Stimulated activated naive B cell treated with anti-CD40 and anti-IgM and Interleukin-4, amounts not matched to agents 10 μg/mL and 1 μg/mL and 100 μg/mL, for 72 hours (primary cell): ENCODE data around the gene ORM2.

Experiments used
- ATAC-seq, 2 donors: fragments of 150-1000 bp; cut with Tn5 transposase; replicated peaks; 2 replicates each; pipeline ENCODE4 v1.10.0; 2021; ENCODE audit warnings: moderate library complexity in 1 of 2
- DNase-seq: peaks from one replicate; pipeline ENCODE4 v3.0.0; 2021
- H3K27ac Mint-ChIP-seq: one replicate; pipeline ENCODE4 v1.8.0; 2022; ENCODE audit warnings: mild to moderate bottlenecking, mixed read lengths
- H3K27me3 Mint-ChIP-seq, 2 donors: one replicate each; pipeline ENCODE4 v1.8.0; 2022; ENCODE audit warnings: mixed read lengths in 2 of 2
- H3K36me3 Mint-ChIP-seq, 2 donors: one replicate each; pipeline ENCODE4 v1.8.0; 2022; ENCODE audit warnings: mixed read lengths in 2 of 2, mild to moderate bottlenecking in 1 of 2
- H3K4me1 Mint-ChIP-seq, 2 donors: one replicate each; pipeline ENCODE4 v1.8.0; 2022; ENCODE audit warnings: mixed read lengths in 2 of 2, mild to moderate bottlenecking in 1 of 2
- H3K4me3 Mint-ChIP-seq, 2 donors: one replicate each; pipeline ENCODE4 v1.8.0; 2022; ENCODE audit warnings: mild to moderate bottlenecking in 2 of 2, mixed read lengths in 2 of 2, moderate library complexity in 1 of 2
- H3K9me3 Mint-ChIP-seq, 2 donors: one replicate each; pipeline ENCODE4 v1.8.0; 2022; ENCODE audit warnings: mixed read lengths in 2 of 2, mild to moderate bottlenecking in 1 of 2

Gene ORM2

GRCh38 chr9:114288193-114289091 is 41.2 kb upstream of the ORM2 start:
- Mint-ChIP-seq H3K4me3 (no peak overlapping the region), H3K27ac (no peak overlapping the region), H3K4me1 (peaks cover 6% of the 10 kb centered on the region in 2 donors), H3K36me3 (no peaks in the 10 kb centered on the region), H3K27me3 (peaks cover 14 to 19% of the 10 kb centered on the region in 2 donors), H3K9me3 (no peaks in the 10 kb centered on the region)
- DNase-seq (no peak), ATAC-seq (no peak)

DNA sequence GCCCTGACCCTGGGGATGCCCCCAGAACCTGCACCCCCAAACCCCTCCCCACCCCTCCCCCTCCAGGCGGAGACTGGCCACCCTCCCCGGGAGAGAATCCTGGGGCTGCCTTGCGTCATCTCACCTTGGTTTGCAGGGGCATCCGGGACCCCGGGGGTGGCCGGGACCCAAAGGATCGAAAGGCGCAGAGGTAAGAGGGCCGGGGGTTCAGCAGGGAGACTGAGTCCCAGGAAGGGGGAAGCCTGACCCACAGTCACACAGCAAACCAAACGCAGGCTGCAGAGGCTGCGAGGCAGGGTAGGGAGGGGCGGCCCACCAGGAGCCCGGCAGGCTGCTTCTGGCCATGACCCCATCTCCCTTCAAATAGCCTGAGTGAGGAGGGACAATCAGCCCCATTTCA is 40.6 kb upstream of the ORM2 start:
- Mint-ChIP-seq H3K36me3 (no peaks in the 10 kb centered on the region), H3K4me1 (peaks cover 6% of the 10 kb centered on the region in 2 donors), H3K4me3 (no peak overlapping the region), H3K9me3 (no peaks in the 10 kb centered on the region), H3K27ac (no peak overlapping the region), H3K27me3 (peaks cover 14 to 19% of the 10 kb centered on the region in 2 donors)
- DNase-seq (no peak), ATAC-seq (no peak)

DNA sequence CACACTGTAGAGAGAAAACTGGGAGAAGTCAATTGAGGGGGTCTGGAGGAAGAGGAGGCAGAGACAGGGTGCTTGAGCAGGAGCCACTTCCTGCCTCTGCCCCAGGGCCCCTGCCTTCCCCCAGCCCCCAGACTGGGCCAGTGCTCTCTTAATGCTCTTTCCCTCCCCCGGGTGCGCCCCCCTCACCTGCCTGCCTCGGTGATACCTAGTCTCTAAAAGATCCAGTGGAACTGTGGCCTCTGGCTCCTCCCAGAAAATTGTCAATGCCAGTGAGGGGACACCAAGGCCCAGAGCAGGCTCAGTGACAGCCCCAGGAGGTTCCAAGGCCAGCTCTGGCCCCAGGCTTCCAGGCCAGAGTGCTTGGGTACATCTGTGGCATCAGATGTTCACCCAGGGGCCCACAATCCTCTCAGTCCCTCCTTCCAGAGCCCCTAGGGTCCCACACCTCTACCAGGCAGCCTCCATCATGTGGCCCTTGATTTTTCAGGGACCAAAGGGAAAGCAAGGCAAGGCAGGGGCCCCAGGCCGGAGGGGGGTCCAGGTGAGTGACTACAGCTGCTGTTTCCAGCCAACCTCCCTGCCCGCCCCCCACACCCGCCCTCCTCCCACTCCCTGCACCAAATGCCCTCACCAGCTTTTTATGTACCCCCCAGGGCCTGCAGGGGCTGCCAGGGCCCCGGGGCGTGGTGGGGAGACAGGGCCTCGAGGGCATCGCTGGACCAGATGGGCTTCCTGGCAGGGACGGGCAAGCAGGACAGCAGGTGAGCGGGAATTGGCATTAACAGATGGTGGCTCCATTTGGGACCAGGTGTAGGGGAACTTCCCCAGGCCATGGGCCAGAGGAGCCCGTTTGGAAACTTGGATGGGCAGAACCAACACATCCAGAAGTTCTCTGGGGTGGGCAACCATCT is 39.8 kb upstream of the ORM2 start:
- Mint-ChIP-seq H3K9me3 (peaks cover 0 to 4% of the 10 kb centered on the region in 2 donors), H3K27ac (no peak overlapping the region), H3K4me1 (peaks cover 6% of the 10 kb centered on the region in 2 donors), H3K4me3 (no peak overlapping the region), H3K36me3 (no peaks in the 10 kb centered on the region), H3K27me3 (peaks cover 14 to 19% of the 10 kb centered on the region in 2 donors)
- no peak for DNase-seq
- ATAC-seq: no peak

GRCh38 chr9:114290561-114290986 is 39.1 kb upstream of the ORM2 start:
- Mint-ChIP-seq H3K4me1 (peaks cover 6% of the 10 kb centered on the region in 2 donors), H3K27me3 (peaks cover 14 to 19% of the 10 kb centered on the region in 2 donors), H3K36me3 (no peaks in the 10 kb centered on the region), H3K27ac (no peak overlapping the region), H3K9me3 (peaks cover 0 to 7% of the 10 kb centered on the region in 2 donors), H3K4me3 (no peak overlapping the region)
- DNase-seq (no peak), ATAC-seq (peak; percentile 16 to 23)

DNA sequence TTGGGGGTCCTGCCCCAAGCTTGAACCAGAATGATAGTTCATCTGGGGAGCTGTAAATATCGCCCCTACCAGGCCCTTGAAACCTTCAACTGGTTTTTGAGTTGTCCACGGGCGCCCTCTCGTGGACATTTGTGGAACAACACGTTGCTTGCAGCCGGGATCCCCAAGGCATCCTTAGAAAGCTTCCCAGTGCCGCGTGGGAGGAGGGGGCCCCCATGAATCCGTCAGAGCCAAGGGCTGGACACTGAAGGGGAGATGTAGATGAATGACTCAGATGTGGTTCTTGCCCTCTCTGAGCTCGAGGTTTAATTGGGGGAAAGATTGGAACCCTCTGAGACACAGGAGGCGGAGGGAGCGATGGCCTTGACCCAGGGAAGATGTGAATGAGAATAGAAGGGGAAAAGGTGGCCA is 38.6 kb upstream of the ORM2 start:
- Mint-ChIP-seq H3K4me3 (no peak overlapping the region), H3K27me3 (peaks cover 14 to 19% of the 10 kb centered on the region in 2 donors)

DNA sequence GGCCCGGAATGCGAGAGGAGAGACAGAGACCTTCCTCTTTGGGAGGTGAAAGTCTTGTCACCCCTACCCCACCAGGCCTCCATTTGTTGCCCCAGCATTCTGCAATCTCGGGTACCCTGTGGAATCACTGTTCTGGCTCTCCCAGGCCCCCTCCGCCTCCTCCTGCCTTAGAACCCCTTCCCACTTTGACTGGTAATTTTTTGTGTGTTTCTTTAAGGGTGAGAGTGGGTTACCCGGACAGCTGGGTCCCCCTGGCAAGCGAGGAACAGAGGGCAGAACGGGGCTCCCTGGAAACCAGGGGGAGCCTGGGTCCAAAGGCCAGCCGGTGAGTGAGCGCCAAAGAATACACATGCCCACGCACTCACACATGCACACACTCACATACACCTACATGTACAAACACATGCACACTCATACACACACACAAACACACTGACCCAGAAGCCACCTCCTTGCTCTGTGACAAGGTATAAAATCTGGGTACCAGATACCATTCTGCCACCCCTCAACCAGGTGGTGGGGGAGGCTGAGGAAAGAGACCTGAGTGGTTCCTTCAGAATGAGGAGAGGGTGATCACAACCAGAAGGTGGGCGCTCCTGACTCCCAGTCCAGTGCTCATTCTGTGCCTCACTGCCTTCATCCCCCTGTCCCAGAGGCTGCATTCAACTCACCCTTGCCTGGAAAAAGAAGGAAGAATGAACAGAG is 37.6 kb upstream of the ORM2 start:
- peaks cover 6% of the 10 kb centered on the region in 2 donors for H3K4me1 Mint-ChIP-seq
- no peak for ATAC-seq
- H3K9me3 Mint-ChIP-seq: peaks cover 0 to 9% of the 10 kb centered on the region in 2 donors
- DNase-seq: no peak
- H3K27me3 Mint-ChIP-seq: peaks cover 14 to 19% of the 10 kb centered on the region in 2 donors
- H3K36me3 Mint-ChIP-seq: no peaks in the 10 kb centered on the region
- no peak overlapping the region for H3K27ac Mint-ChIP-seq
- H3K4me3 Mint-ChIP-seq: no peak overlapping the region

More for the DNA sequence above, 38.6 kb upstream of the ORM2 start:
- H3K27ac Mint-ChIP-seq: peak overlapping the region; percentile 1
- peaks cover 0 to 9% of the 10 kb centered on the region in 2 donors for H3K9me3 Mint-ChIP-seq
- ATAC-seq (peak; percentile 62), DNase-seq (peak; percentile 42)
- H3K36me3 Mint-ChIP-seq: no peaks in the 10 kb centered on the region
- H3K4me1 Mint-ChIP-seq: peaks cover 6% of the 10 kb centered on the region in 2 donors

DNA sequence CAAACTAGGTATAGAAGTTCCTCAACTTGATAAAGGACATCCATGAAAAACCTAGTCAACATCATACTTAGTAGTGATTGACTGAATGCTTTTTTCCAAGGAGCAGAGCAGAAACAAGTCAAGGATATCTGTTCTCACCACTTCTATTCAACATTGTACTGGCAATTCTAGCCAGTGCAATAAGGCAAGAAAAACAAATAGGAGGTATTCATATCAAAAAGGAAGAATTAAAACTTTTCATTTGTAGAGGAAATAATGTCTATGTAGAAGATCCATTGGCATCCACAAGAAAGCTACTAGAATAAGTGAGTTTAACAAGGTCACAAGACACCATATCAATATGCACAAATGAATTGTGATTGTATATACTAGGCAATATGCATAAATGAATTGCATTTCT is 35.0 kb upstream of the ORM2 start:
- ATAC-seq: no peak
- no peaks in the 10 kb centered on the region for H3K36me3 Mint-ChIP-seq
- no peak overlapping the region for H3K27ac Mint-ChIP-seq
- no peak overlapping the region for H3K4me3 Mint-ChIP-seq
- peaks cover 14 to 19% of the 10 kb centered on the region in 2 donors for H3K27me3 Mint-ChIP-seq
- no peak for DNase-seq
- H3K9me3 Mint-ChIP-seq: peaks cover 0 to 9% of the 10 kb centered on the region in 2 donors
- H3K4me1 Mint-ChIP-seq: peaks cover 6% of the 10 kb centered on the region in 2 donors

DNA sequence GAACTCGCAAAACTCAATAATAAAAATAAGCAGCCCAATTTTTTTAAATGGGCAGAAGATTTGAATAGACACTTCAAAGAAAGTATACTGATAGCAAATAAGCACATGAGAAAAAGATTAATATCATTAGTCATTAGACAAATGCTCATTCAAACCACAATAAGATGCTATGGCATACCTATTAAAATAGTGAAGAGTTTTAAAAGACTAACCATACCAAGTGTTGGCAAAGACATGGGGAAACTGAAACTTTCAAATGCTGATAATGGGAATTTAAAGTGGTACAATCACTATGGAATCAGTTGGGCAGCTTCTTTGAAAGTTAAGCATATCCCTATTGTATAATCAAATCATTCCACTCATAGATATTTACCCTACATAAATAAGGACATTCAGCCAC is 33.3 kb upstream of the ORM2 start:
- ATAC-seq: no peak
- Mint-ChIP-seq H3K36me3 (no peaks in the 10 kb centered on the region), H3K4me1 (no peaks in the 10 kb centered on the region), H3K9me3 (peaks cover 0 to 9% of the 10 kb centered on the region in 2 donors), H3K4me3 (no peak overlapping the region), H3K27me3 (peaks cover 14 to 20% of the 10 kb centered on the region in 2 donors), H3K27ac (no peak overlapping the region)
- no peak for DNase-seq

GRCh38 chr9:114299286-114300152 is 30.1 kb upstream of the ORM2 start:
- Mint-ChIP-seq H3K9me3 (peaks cover 0 to 8% of the 10 kb centered on the region in 2 donors), H3K4me1 (no peaks in the 10 kb centered on the region), H3K27me3 (peaks cover 7 to 8% of the 10 kb centered on the region in 2 donors), H3K27ac (no peak overlapping the region), H3K36me3 (no peaks in the 10 kb centered on the region), H3K4me3 (no peak overlapping the region)
- no peak for ATAC-seq
- no peak for DNase-seq

DNA sequence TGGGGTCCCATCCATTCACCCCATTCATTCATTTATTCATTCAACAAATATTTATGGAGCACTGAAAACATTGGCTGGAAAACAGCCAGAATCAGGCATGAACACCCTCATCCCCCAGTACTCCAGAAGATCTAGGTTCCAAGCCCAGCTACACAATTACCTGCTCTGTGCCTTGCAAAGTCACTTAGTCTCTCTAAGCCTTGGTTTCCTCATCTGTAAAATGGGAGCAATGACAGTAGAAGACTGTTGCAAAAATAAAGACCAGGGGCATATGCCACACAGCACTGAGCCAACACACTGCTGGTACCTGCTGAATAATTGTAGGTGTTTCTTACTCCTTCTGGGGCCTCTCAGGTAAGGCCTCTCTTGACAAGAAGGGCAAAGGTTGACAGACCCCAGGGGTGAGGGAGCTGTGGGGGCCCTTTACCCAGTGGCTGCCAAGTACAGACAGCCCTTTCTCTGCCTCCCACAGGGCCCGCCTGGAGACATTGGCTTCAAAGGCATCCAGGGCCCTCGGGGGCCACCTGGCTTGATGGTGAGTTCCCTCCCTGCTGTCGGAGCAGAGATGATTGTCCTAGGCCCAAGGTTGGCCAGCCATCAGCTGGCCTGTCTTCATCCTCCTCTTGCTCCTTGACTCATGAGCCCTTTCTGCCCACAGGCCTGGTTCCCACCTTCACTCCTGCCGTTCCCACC is 29.4 kb upstream of the ORM2 start:
- DNase-seq (no peak), ATAC-seq (no peak)
- Mint-ChIP-seq H3K4me3 (no peak overlapping the region), H3K27me3 (peaks cover 7 to 11% of the 10 kb centered on the region in 2 donors), H3K27ac (no peak overlapping the region), H3K36me3 (no peaks in the 10 kb centered on the region), H3K9me3 (peaks cover 0 to 3% of the 10 kb centered on the region in 2 donors), H3K4me1 (peaks cover 0 to under 1% of the 10 kb centered on the region in 2 donors)

DNA sequence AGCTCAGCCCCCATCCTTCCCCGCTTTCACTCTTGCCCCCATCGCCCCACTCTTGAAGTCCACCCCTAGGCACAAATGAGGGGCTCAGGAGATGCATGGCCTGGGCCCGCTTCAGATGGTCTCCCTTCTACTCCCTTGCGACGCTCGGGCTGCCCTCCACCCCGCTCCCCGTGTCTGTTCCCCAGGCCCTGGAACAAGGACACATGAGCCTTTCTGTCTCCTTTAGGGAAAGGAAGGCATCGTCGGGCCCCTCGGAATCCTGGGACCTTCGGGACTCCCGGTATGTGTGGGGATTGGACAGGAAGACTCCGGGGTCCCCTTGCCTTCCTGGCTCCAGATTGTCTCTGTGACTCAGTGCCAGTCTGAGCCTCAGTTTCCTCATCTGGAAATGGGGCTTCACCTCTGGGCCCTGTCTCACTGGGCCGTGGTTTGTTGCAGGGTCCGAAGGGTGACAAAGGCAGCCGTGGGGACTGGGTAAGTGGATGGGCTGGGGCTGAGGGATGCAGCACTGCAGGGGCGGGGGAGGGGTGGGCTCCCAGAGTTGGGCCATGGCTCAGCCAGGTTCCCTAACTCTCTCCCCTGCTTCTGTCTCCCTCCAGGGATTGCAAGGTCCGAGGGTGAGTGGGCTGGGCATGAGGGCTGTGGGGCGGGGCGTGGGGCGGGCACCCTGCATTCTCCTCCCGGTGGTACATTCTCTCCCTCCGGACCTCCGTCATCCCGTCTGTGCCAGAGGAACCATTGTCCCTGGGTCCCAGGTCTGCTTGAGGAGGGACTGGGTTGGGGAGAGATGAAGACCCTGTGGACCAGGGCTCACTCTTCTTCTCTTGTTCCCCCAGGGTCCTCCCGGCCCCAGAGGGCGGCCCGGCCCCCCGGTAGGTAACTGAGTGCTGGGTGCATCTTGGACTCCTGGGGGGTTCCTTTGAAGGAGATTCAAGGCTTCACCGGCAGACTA is 28.5 kb upstream of the ORM2 start:
- Mint-ChIP-seq H3K36me3 (no peaks in the 10 kb centered on the region), H3K4me3 (no peak overlapping the region), H3K27ac (no peak overlapping the region)

More for the DNA sequence above, 28.5 kb upstream of the ORM2 start:
- peaks cover 11 to 14% of the 10 kb centered on the region in 2 donors for H3K27me3 Mint-ChIP-seq
- peaks cover 4 to 9% of the 10 kb centered on the region in 2 donors for H3K4me1 Mint-ChIP-seq
- no peaks in the 10 kb centered on the region for H3K9me3 Mint-ChIP-seq
- ATAC-seq (no peak), DNase-seq (no peak)
